NCI-H446 (cell line): ENCODE measurements around the gene ZBTB21.
"Not testable (repeated sequence)": the region's sequence is repeated elsewhere in the genome, so short reads cannot be mapped to it uniquely, and the experiment has no call there.

Experiments used
- DNase-seq, 2 experiments: peaks; one replicate each; lab custom pipeline; 2025; lab: John Stamatoyannopoulos, UW

ZBTB21 gene

DNA sequence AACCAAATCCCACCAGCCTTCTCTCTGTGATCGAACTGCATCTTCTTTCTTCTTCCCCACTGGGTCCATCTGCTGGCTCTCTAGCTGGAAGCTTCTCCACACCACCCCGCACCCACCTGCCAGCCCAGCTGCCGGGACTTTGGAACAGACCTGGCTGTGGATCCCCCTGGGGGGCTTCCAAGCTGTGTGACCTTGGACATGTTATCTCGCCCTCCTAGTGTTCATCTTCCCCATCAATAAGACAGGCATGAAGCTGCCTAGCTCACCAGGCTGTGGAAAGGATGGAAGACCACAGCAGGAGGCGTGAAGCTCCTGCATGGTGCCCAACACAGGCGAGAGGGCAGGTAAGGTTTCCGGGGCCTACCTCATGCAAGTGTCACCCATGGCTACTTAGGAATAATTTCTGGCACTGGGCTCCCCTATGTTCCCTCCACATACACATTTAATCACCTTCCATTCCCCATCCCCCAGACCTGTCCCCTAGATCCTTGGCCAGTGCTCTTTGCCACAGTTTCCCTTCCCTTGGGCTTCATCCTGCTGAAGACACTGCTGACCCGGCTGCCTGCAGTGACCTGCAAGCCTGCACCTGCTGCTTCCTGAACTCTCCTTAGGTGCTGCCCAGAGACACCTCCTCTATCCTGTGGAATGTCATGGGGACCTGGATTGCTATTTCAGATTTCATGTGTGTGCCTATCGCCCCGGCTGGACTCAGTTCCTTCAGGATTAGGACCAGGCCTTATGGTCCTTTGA lies 43.1 kb downstream of the ZBTB21 start:
- DNase-seq, result no peak

- no peak for DNase-seq
These were observed 43.9 kb downstream of the ZBTB21 start for GRCh38 chr21:41966041-41966833.

DNA sequence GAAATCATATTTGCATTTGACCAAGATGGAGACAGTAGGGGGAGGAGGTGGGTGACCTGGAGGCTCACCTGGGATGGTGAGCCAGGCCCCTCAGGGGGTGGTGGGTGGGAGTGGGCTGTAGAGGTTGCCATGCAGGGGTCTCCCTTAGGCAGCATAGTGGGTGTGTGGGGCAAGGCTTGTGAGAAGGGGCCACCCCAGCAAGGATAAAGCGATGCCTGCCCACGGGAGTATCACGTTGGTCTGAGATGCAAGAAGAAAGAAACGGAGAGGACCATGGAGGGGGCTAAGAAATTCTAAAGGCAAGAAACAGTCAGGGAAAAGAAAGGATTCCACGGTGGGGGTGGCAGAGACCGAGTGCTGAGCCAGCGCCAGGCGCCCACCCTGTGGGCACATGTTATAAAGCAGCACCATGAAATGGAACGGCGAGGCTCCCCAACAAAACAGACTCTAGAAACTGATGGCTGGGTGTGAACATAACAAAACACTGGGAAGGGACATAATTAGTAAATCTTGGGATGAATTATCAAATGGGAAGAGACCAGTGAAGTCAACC lies 44.6 kb downstream of the ZBTB21 start:
- no peak for DNase-seq

DNA sequence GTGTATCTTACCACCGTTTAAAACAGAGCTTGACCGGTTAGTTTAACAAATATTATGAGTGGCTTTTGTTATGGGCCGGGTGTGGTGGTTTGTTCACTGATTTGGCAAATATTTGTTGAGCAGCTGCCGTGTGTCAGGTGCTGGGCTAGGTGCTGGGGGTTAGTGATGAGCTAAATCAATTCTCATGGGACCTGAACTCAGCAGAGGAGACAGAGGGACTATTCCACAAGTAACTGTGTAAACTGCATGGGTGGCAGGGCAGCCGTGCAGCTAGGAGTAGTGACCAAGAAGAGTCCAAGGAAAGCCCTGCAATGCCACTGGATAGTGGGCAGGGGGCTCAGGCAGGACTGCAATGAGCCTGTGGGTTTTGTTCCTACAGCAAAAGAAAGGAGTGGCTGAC lies 45.1 kb downstream of the ZBTB21 start:
- DNase-seq, result no peak

- no peak for DNase-seq
These were observed 46.0 kb downstream of the ZBTB21 start for GRCh38 chr21:41964171-41964570.

DNA sequence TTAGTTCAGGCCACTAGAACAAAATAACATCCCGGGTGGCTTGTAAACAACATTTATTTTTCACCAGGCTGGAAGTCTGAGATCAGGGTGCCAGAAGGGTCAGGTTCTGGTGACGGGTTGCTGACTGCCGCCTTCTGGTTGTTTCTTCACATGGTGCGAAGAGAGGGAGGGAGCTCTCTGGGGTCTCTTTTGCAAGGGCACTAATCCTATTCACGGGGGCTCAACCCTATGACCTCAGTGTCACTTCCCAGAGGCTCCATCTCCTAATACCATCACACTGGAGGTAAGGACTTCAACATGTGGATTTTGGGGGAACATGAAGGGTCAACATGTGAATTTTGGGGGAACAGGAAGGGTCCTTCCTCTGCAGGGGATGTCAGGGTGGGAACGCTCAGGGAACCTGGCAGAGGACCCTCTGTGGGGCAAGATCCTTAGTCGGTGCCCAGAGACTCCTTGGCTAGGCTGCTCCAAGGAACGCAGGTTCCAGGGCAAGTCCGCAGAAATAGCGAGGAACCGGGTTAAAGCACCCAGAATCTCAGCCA lies 47.7 kb downstream of the ZBTB21 start:
- DNase-seq, result no peak

GRCh38 chr21:41961753-41962152 lies 48.4 kb downstream of the ZBTB21 start:
- no peak for DNase-seq

GRCh38 chr21:41961282-41961701 lies 48.9 kb downstream of the ZBTB21 start:
- no peak for DNase-seq

DNA sequence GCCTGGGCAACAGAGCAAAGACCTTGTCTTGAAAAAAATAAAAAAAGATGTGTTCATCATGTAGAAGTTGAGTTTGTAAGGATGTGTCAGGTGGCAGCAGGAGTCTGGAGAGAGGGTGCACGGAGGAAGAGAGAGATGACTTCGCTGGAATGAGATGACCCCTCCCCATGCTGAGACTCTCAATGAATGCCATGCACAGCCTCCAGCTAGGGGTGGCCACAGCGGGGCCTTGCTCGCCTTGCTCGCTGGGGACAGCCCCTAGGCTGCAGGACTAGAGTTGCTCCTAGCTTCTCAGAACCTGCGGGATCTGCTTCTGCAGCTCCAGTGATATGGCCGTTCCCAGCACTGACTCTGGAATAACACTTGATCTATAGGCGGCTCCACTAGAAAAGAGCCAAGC lies 49.8 kb downstream of the ZBTB21 start:
- DNase-seq, result no peak

GRCh38 chr21:41959697-41960096 lies 50.5 kb downstream of the ZBTB21 start:
- DNase-seq, result not testable (repeated sequence)

GRCh38 chr21:41958886-41959563 lies 51.1 kb downstream of the ZBTB21 start:
- DNase-seq, result peak in 1 of 2 experiments; percentile 79

- DNase-seq, result peak; percentile 5 to 83
These were observed 52.0 kb downstream of the ZBTB21 start for GRCh38 chr21:41957991-41958766.

- DNase-seq, result no peak
These were observed 53.0 kb downstream of the ZBTB21 start for GRCh38 chr21:41956926-41957729.

- no peak for DNase-seq
These were observed 54.6 kb downstream of the ZBTB21 start for GRCh38 chr21:41955516-41955915.

DNA sequence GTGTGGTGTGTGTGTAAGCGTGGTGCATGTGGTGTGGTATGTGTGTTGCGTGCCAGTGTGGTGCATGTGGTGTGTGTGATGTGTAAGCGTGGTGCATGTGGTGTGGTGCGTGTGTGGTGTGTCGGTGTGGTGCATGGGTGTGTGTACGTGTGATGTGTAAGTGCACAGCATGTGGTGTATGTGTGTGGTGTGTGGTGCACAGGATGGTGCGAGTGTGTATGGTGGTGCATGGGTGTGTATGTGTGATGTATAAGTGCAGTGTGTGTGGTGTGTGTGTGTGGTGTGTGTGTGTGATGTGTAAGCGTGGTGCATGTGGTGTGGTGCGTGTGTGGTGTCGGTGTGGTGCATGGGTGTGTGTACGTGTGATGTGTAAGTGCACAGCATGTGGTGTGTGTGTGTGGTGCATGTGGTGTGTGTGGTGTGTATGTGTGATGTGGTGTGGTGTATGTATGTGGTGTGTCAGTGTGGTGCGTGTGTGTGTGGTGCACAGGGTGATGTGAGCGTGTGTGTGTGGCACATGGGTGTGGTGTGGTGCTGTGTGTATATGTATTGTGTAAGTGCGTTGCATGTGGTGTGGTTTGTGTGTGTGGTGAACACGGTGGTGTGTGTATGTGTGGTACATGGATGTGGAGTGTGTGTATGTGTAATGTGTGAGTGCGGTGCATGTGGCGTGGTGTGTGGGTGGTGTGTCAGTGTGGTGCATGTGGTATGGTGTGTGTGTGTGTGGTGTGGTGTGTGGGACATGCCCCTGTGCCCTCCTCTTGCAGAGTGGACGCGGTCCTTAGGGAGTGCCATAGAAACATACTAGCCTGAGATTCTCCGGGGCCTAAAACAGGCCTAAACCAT lies 55.3 kb downstream of the ZBTB21 start:
- DNase-seq, result no peak

DNA sequence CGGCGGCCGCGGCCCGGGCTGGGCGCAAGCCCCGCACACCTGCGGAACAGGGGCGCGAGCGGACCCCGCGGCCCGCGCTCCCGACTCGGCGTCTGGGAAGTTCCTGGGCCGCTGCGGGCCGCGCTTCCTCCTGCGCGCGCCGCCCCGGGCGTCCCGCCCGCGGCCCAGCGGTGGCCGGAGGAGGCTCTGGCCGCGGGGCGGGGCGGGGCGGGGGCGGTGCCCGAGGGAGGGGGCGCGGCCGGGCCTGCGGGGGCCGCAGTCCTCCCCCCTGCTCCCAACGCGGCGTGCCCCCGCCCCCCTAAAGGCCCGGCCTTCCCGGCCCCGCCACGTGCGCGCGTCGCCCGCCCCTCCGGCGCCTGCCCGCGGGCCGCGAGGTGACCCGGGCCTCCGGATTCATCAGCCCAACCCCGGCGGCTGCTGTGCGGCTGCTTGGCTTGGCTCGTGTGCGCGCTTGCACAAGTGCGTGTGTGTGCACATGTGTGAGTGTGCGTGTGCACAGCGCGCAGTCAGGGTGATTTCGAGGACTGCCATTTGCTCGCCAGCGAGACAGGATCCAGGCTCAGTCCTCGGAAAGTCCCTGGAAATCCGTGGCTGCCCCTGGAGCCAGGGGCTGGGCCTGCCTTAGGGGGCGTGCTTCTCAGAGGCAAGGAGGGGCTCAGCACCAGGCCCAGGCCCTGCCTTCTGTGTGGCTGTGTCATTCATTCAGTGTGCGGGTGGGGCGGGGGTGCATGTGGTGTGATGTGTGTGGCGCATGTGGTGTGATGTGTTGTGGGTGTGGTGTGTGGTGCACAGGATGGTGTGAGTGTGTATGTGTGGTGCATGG lies 56.1 kb downstream of the ZBTB21 start, which contains the start of gene C2CD2:
TSS of gene C2CD2 (minus strand) at position 188 of the 823 bp plus-strand sequence. CDS start 370 bp downstream, outside the sequence.
- DNase-seq, result no peak

DNA sequence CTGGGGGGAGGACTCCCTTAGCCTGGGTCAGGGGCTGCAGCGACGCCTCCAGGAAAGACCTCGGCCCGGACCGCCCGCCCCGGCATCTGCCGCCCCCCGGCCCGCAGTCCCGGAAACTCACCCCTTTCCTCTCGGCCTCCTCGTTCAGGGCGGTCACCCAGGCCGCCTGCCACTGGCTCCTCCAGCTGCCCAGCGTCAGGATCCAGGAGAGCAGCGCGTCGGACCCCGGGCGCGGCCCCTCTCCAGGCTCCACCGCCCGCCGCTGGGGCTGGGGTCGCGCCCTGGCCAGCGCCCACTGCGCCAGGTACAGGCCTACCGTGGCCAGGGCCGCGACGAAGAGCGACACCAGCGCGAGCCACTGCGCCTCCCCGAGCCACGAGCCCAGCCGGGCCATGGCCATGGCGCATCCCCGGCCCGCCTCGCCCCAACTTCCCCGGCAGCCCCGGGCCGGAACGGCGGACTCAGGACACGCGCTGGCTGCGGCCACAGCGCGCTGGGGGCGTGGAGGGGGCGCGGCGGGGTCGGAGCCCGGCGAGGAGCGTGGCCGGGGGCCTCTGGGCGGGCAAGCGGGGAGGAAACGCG lies 56.8 kb downstream of the ZBTB21 start:
- no peak for DNase-seq
